H9 (cell line): ENCODE data around the gene NOMO2. TPM values are rescaled to one million over a fixed set of nuclear protein-coding genes. Genes with fewer than 3 reads are reported as not detected.
"Not testable (repeated sequence)": the region's sequence is repeated elsewhere in the genome, so short reads cannot be mapped to it uniquely, and the experiment has no call there.

Experiments used
- DNase-seq: peaks from one replicate; pipeline ENCODE4 v3.0.0-alpha.2; 2017
- H2AFZ ChIP-seq: one replicate; pipeline ENCODE4 v1.6.1; 2013; ENCODE audit warnings: mild to moderate bottlenecking, low read length, control low read depth, moderate library complexity
- H2AK5ac ChIP-seq: 2 replicates; pipeline ENCODE4 v1.6.1; 2013; ENCODE audit warnings: low read length, control low read depth, mixed read lengths; ENCODE audit not compliant: insufficient read length
- H2BK120ac ChIP-seq: one replicate; pipeline ENCODE4 v1.6.1; 2013; ENCODE audit warnings: low read depth, mild to moderate bottlenecking, low read length, control low read depth, inconsistent platforms; ENCODE audit not compliant: poor library complexity, severe bottlenecking
- H2BK12ac ChIP-seq: 2 replicates; pipeline ENCODE4 v1.6.1; 2013; ENCODE audit warnings: low read length, control low read depth, mixed read lengths, low read depth; ENCODE audit not compliant: insufficient read length
- H2BK15ac ChIP-seq: 2 replicates; pipeline ENCODE4 v1.6.1; 2013; ENCODE audit warnings: low read depth, low read length, control low read depth
- H2BK20ac ChIP-seq: one replicate; pipeline ENCODE4 v1.6.1; 2013; ENCODE audit warnings: low read depth, mild to moderate bottlenecking, low read length, control low read depth, inconsistent platforms; ENCODE audit not compliant: poor library complexity, severe bottlenecking
- H2BK5ac ChIP-seq: 2 replicates; pipeline ENCODE4 v1.6.1; 2013; ENCODE audit warnings: low read length, control low read depth, mixed read lengths; ENCODE audit not compliant: insufficient read length
- H3K14ac ChIP-seq: 2 replicates; pipeline ENCODE4 v1.6.1; 2013; ENCODE audit warnings: low read length, control low read depth; ENCODE audit not compliant: insufficient read depth
- H3K18ac ChIP-seq: 2 replicates; pipeline ENCODE4 v1.6.1; 2013; ENCODE audit warnings: low read depth, mild to moderate bottlenecking, mixed read lengths, low read length, control low read depth; ENCODE audit not compliant: insufficient read length
- H3K23ac ChIP-seq: 2 replicates; pipeline ENCODE4 v1.6.1; 2013; ENCODE audit warnings: low read length, control low read depth, mixed read lengths, low read depth; ENCODE audit not compliant: insufficient read length
- H3K23me2 ChIP-seq: 2 replicates; pipeline ENCODE4 v1.6.1; 2013; ENCODE audit warnings: low read depth, mild to moderate bottlenecking, mixed read lengths, low read length, control low read depth; ENCODE audit not compliant: insufficient read length, poor library complexity, severe bottlenecking
- H3K27ac ChIP-seq: 2 replicates; pipeline ENCODE4 v1.5.1; 2013; ENCODE audit warnings: low read length, control low read depth, mixed read lengths, low read depth; ENCODE audit not compliant: insufficient read length
- H3K27me3 ChIP-seq: 2 replicates; pipeline ENCODE4 v1.6.1; 2013; ENCODE audit warnings: low read length, control low read depth, inconsistent platforms; ENCODE audit not compliant: insufficient read depth
- H3K4ac ChIP-seq: 2 replicates; pipeline ENCODE4 v1.6.1; 2013; ENCODE audit warnings: low read depth, mild to moderate bottlenecking, control low read depth, inconsistent platforms, low read length, moderate library complexity
- H3K4me1 ChIP-seq: 2 replicates; pipeline ENCODE4 v1.6.1; 2013; ENCODE audit warnings: low read length, control low read depth, inconsistent platforms; ENCODE audit not compliant: insufficient read depth
- H3K4me2 ChIP-seq: 2 replicates; pipeline ENCODE4 v1.6.1; 2013; ENCODE audit warnings: low read length, control low read depth, mixed read lengths; ENCODE audit not compliant: insufficient read length, insufficient read depth
- H3K56ac ChIP-seq: 2 replicates; pipeline ENCODE4 v1.6.1; 2013; ENCODE audit warnings: low read depth, mild to moderate bottlenecking, mixed read lengths, low read length, control low read depth; ENCODE audit not compliant: insufficient read length
- H3K79me1 ChIP-seq: 2 replicates; pipeline ENCODE4 v1.6.1; 2013; ENCODE audit warnings: low read depth, mild to moderate bottlenecking, moderate library complexity, low read length, control low read depth, inconsistent platforms; ENCODE audit not compliant: insufficient read depth, poor library complexity, severe bottlenecking
- H3K79me2 ChIP-seq: 2 replicates; pipeline ENCODE4 v1.6.1; 2013; ENCODE audit warnings: low read length, control low read depth, inconsistent platforms; ENCODE audit not compliant: insufficient read depth
- H3K9ac ChIP-seq: 2 replicates; pipeline ENCODE4 v1.6.1; 2013; ENCODE audit warnings: low read length, control low read depth, mixed read lengths; ENCODE audit not compliant: insufficient read length; ENCODE audit errors: extremely low read depth
- H3K9me3 ChIP-seq: one replicate; pipeline ENCODE4 v1.6.1; 2013; ENCODE audit warnings: low read depth, low read length, inconsistent platforms; ENCODE audit not compliant: control insufficient read depth
- H3T11ph ChIP-seq: one replicate; pipeline ENCODE4 v1.6.1; 2013; ENCODE audit warnings: mild to moderate bottlenecking, low read length, control low read depth, inconsistent platforms
- H4K20me1 ChIP-seq: one replicate; pipeline ENCODE4 v1.6.1; 2013; ENCODE audit not compliant: control insufficient read depth, insufficient read length, insufficient read depth
- H4K5ac ChIP-seq: 2 replicates; pipeline ENCODE4 v1.6.1; 2013; ENCODE audit warnings: low read depth, mild to moderate bottlenecking, mixed read lengths, low read length, control low read depth; ENCODE audit not compliant: insufficient read length
- H4K8ac ChIP-seq: replicated peaks from 2 replicates; pipeline ENCODE4 v1.6.1; 2013; ENCODE audit warnings: low read length, control low read depth, mixed read lengths, low read depth; ENCODE audit not compliant: insufficient read length
- H4K91ac ChIP-seq: 2 replicates; pipeline ENCODE4 v1.6.1; 2013; ENCODE audit warnings: low read depth, mild to moderate bottlenecking, moderate library complexity, mixed read lengths, low read length, control low read depth; ENCODE audit not compliant: insufficient read length
- H3K27ac Mint-ChIP-seq, 3 experiments: 2 replicates in 2 of 3; 3 replicates in 1 of 3; pipeline ENCODE4 v1.8.0; 2020 to 2021; ENCODE audit warnings: mixed read lengths in 3 of 3, mild to moderate bottlenecking in 1 of 3, moderate library complexity in 1 of 3
- H3K27me3 Mint-ChIP-seq: 2 replicates; pipeline ENCODE4 v1.8.0; 2021; ENCODE audit warnings: low read depth, mild to moderate bottlenecking, moderate library complexity, mixed read lengths
- H3K36me3 Mint-ChIP-seq, 3 experiments: 2 replicates in 2 of 3; 3 replicates in 1 of 3; pipeline ENCODE4 v1.8.0; 2020 to 2021; ENCODE audit warnings: low read depth in 3 of 3, mixed read lengths in 3 of 3; ENCODE audit not compliant: insufficient read depth in 1 of 3
- H3K4me1 Mint-ChIP-seq, 2 experiments: 2 replicates each; pipeline ENCODE4 v1.8.0; 2020; ENCODE audit warnings: mixed read lengths in 2 of 2
- H3K4me3 Mint-ChIP-seq, 2 experiments: 2 replicates in 1 of 2; 3 replicates in 1 of 2; pipeline ENCODE4 v1.8.0; 2020 to 2021; ENCODE audit warnings: mild to moderate bottlenecking in 2 of 2, mixed read lengths in 2 of 2, moderate library complexity in 1 of 2
- H3K9me3 Mint-ChIP-seq, 2 experiments: 2 replicates in 1 of 2; 3 replicates in 1 of 2; pipeline ENCODE4 v1.8.0; 2020; ENCODE audit warnings: mild to moderate bottlenecking in 2 of 2, mixed read lengths in 2 of 2, moderate library complexity in 1 of 2
- WGBS: extraction: QIAGEN DNeasy Blood & Tissue Kit; methylation state at CpG from one replicate; pipeline ENCODE4 v1.1.7; 2013; ENCODE audit warnings: missing lambda C conversion rate, low lambda C conversion rate, mixed read lengths; ENCODE audit not compliant: insufficient read length; ENCODE audit errors: extremely low coverage; 5-methylcytosine and 5-hydroxymethylcytosine counted together
- total RNA-seq: library from RNA; stranded (reverse); gene quantifications from 2 replicates; pipeline ENCODE4 v1.2.1, GENCODE V29; 2021

Gene NOMO2
- total RNA-seq, 1 experiment from 2014 or later: 100 TPM

DNA sequence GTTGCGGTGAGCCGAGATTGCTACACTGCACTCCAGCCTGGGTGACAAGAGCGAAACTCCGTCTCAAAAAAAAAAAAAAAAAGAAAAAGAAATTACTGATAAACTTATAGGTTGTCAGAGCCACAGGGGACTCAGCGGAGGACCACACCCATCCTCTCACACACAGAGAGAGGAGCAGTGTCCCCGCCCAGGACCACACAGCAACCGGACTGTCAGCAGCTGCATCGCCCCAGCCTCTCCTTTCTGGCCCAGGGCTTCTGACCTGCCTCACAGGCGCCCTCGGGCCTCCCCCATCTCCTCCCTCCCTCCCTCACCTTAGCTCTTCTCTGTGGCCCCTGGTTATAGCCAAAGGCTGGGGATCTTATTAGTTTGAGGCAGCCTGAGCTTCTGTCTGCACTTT is 27.9 kb upstream of the NOMO2 start:
- H3K4me1 Mint-ChIP-seq, H3K27ac Mint-ChIP-seq, DNase-seq, H4K20me1 ChIP-seq, H2BK5ac ChIP-seq, H3K23me2 ChIP-seq, H2BK120ac ChIP-seq, H3T11ph ChIP-seq, H3K14ac ChIP-seq, H3K23ac ChIP-seq, H3K4me3 Mint-ChIP-seq, H3K9ac ChIP-seq, H4K91ac ChIP-seq, H3K27ac ChIP-seq, H3K79me2 ChIP-seq, H3K9me3 ChIP-seq, H4K8ac ChIP-seq, H3K36me3 Mint-ChIP-seq, H3K56ac ChIP-seq, H2AK5ac ChIP-seq, H2BK15ac ChIP-seq, H3K4ac ChIP-seq, H3K4me2 ChIP-seq, H2BK20ac ChIP-seq, H3K18ac ChIP-seq, H3K9me3 Mint-ChIP-seq, H3K27me3 ChIP-seq, H3K27me3 Mint-ChIP-seq, H3K79me1 ChIP-seq, H2AFZ ChIP-seq, H2BK12ac ChIP-seq, H3K4me1 ChIP-seq, H4K5ac ChIP-seq: not testable (repeated sequence)
- no CpG with 5 or more reads among the region's 10 CpGs for WGBS

- H3K4me2 ChIP-seq, H2BK12ac ChIP-seq, H3K27ac Mint-ChIP-seq, H2BK15ac ChIP-seq, H3K79me2 ChIP-seq, H3K4me3 Mint-ChIP-seq, H2BK120ac ChIP-seq, H3K23ac ChIP-seq, H3K9me3 ChIP-seq, H3K4me1 Mint-ChIP-seq, H3K14ac ChIP-seq, H4K8ac ChIP-seq, H3K36me3 Mint-ChIP-seq, H3K18ac ChIP-seq, H3K27me3 ChIP-seq, H3K79me1 ChIP-seq, H2AK5ac ChIP-seq, H3T11ph ChIP-seq, H3K4me1 ChIP-seq, H4K5ac ChIP-seq, H3K56ac ChIP-seq, H4K20me1 ChIP-seq, H3K9me3 Mint-ChIP-seq, H3K27ac ChIP-seq, H3K23me2 ChIP-seq, H2BK5ac ChIP-seq, H3K9ac ChIP-seq, H2AFZ ChIP-seq, H4K91ac ChIP-seq, H3K4ac ChIP-seq, DNase-seq, H3K27me3 Mint-ChIP-seq, H2BK20ac ChIP-seq: not testable (repeated sequence)
- no CpG with 5 or more reads among the region's 5 CpGs for WGBS
Observed at GRCh38 chr16:18586560-18587540, 25.0 kb upstream of the NOMO2 start.
